Liver (tissue), 9 donors: ENCODE data around the gene DCD. TPM values are rescaled to one million over a fixed set of nuclear protein-coding genes. Genes with fewer than 3 reads are reported as not detected.

Experiments
- DNase-seq: peaks from one replicate; pipeline ENCODE4 v3.0.0-alpha.2; 2017; ENCODE audit warnings: low spot score
- H3K27ac ChIP-seq, 2 donors: one replicate each; pipeline ENCODE4 v1.7.0; 2013; ENCODE audit warnings: inconsistent platforms in 2 of 2, low read length in 2 of 2, control low read depth in 1 of 2, low read depth in 1 of 2, mild to moderate bottlenecking in 1 of 2
- H3K27me3 ChIP-seq, 4 donors: one replicate each; pipeline versions ENCODE4 v1.6.1 to v1.7.0; 2013; ENCODE audit warnings: low read length in 3 of 4, inconsistent platforms in 1 of 4, mild to moderate bottlenecking in 1 of 4, moderate library complexity in 1 of 4; ENCODE audit not compliant: control insufficient read depth in 4 of 4, insufficient read depth in 4 of 4
- H3K36me3 ChIP-seq, 4 donors: one replicate each; pipeline versions ENCODE4 v1.6.1 to v1.7.0; 2013; ENCODE audit warnings: low read length in 3 of 4, mild to moderate bottlenecking in 3 of 4, low read depth in 1 of 4, moderate library complexity in 1 of 4; ENCODE audit not compliant: control insufficient read depth in 4 of 4, insufficient read depth in 3 of 4
- H3K4me1 ChIP-seq, 4 donors: one replicate each; pipeline versions ENCODE4 v1.6.1 to v1.7.0; 2013; ENCODE audit warnings: low read length in 3 of 4, mild to moderate bottlenecking in 3 of 4, moderate library complexity in 1 of 4; ENCODE audit not compliant: control insufficient read depth in 4 of 4, insufficient read depth in 4 of 4
- H3K4me3 ChIP-seq, 3 donors: one replicate each; pipeline versions ENCODE4 v1.6.1 to v1.7.0; 2013; ENCODE audit warnings: low read length in 3 of 3, control low read depth in 1 of 3, low read depth in 1 of 3, mild to moderate bottlenecking in 1 of 3
- H3K9ac ChIP-seq, 2 donors: one replicate each; pipeline ENCODE4 v1.7.0; 2013; ENCODE audit warnings: low read length in 2 of 2, mild to moderate bottlenecking in 2 of 2, moderate library complexity in 2 of 2, control low read depth in 1 of 2, low read depth in 1 of 2
- H3K9me3 ChIP-seq, 4 donors: one replicate each; pipeline versions ENCODE4 v1.6.1 to v1.7.0; 2013; ENCODE audit warnings: low read length in 3 of 4; ENCODE audit not compliant: control insufficient read depth in 4 of 4
- ATF3 ChIP-seq: IDR thresholded peaks from 2 replicates; pipeline ENCODE4 v1.6.1; 2016; ENCODE audit warnings: antibody characterized with exemption
- CTCF ChIP-seq: fragments of 150-350 bp; IDR thresholded peaks from 2 replicates; pipeline ENCODE4 v1.5.1; 2017; ENCODE audit warnings: improper control_type of control experiment, low read depth, low read length; ENCODE audit not compliant: missing input control
- EGR1 ChIP-seq, 2 donors: IDR thresholded peaks; 2 replicates each; pipeline ENCODE4 v1.6.1; 2016 to 2018; ENCODE audit warnings: antibody characterized with exemption in 2 of 2, low read depth in 2 of 2
- FOXA1 ChIP-seq: IDR thresholded peaks from 2 replicates; pipeline ENCODE4 v1.6.1; 2016; ENCODE audit warnings: antibody characterized with exemption
- GABPA ChIP-seq, 2 donors: IDR thresholded peaks in 1 of 2; conservative IDR thresholded peaks in 1 of 2; 2 replicates each; pipeline ENCODE4 v1.6.1; 2016; ENCODE audit warnings: antibody characterized with exemption in 2 of 2, mild to moderate bottlenecking in 1 of 2, moderate library complexity in 1 of 2
- HNF4A ChIP-seq, 2 donors: conservative IDR thresholded peaks; 2 replicates each; pipeline ENCODE4 v1.6.1; 2016; ENCODE audit warnings: antibody characterized with exemption in 2 of 2, mild to moderate bottlenecking in 2 of 2
- JUND ChIP-seq, 2 donors: IDR thresholded peaks; 2 replicates each; pipeline ENCODE4 v1.6.1; 2016; ENCODE audit warnings: antibody characterized with exemption in 2 of 2
- MAX ChIP-seq: IDR thresholded peaks from 2 replicates; pipeline ENCODE4 v1.6.1; 2016; ENCODE audit warnings: antibody characterized with exemption
- NR2F2 ChIP-seq: IDR thresholded peaks from 2 replicates; pipeline ENCODE4 v1.6.1; 2016; ENCODE audit warnings: antibody characterized with exemption
- RAD21 ChIP-seq, 2 donors: IDR thresholded peaks; 2 replicates each; pipeline ENCODE4 v1.6.1; 2016; ENCODE audit warnings: antibody characterized with exemption in 2 of 2, mild to moderate bottlenecking in 2 of 2
- REST ChIP-seq: IDR thresholded peaks from 2 replicates; pipeline ENCODE4 v1.6.1; 2016; ENCODE audit warnings: antibody characterized with exemption, mild to moderate bottlenecking
- TAF1 ChIP-seq: conservative IDR thresholded peaks from 2 replicates; pipeline ENCODE4 v1.6.1; 2016; ENCODE audit warnings: antibody characterized with exemption, mild to moderate bottlenecking
- ZBTB33 ChIP-seq: IDR thresholded peaks from 2 replicates; pipeline ENCODE4 v1.6.1; 2016; ENCODE audit warnings: antibody characterized with exemption
- WGBS: extraction: QIAGEN DNeasy Blood & Tissue Kit; methylation state at CpG from one replicate; pipeline ENCODE4 v1.1.7; 2013; 5-methylcytosine and 5-hydroxymethylcytosine counted together
- polyA plus RNA-seq, 2 donors: library from polyadenylated mRNA; stranded (reverse) in 1 of 2; unstranded in 1 of 2; fragments of 200-250 nt in 1 of 2; fragments of >200 nt in 1 of 2; fragmentation: Nextera tagmentation in 1 of 2; extraction: Ambion mirVana in 1 of 2; gene quantifications; one replicate each; pipeline versions ENCODE4 v1.2.1 to v1.2.3, GENCODE V29; 2013 to 2015
- total RNA-seq, 2 donors: library from RNA; depleted of rRNA; stranded (reverse); fragments of >200 nt; gene quantifications; one replicate each; pipeline ENCODE4 v1.2.3, GENCODE V29; 2014
- donor health status: healthy.
- donor health status: healthy.
- donor health status: healthy.
- donor health status: healthy.
- donor health status: healthy.

The DCD gene
- total and polyA plus RNA-seq, 4 donors, result not detected

GRCh38 chr12:54667945-54668344 lies 19.8 kb upstream of the DCD start:
- H3K9me3 ChIP-seq, result no peaks in the 10 kb centered on the region
- TF ChIP-seq HNF4A (conservative IDR thresholded peaks at IDR 0.05) (no peak), RAD21 (IDR thresholded peaks at IDR 0.05) (no peak)
- H3K27ac ChIP-seq, result no peak overlapping the region
- no peak for DNase-seq
- no peak overlapping the region for H3K9ac ChIP-seq
- no peak overlapping the region for H3K4me3 ChIP-seq
- no peaks in the 10 kb centered on the region for H3K4me1 ChIP-seq
- WGBS, result 89% methylated on average over 5 of the region's 5 CpGs
- H3K27me3 ChIP-seq, result no peaks in the 10 kb centered on the region
- no peaks in the 10 kb centered on the region for H3K36me3 ChIP-seq

- WGBS, result 82% methylated on average over 3 of the region's 3 CpGs
- H3K36me3 ChIP-seq, result no peaks in the 10 kb centered on the region
These were observed 17.8 kb upstream of the DCD start for GRCh38 chr12:54666008-54666407.

More at GRCh38 chr12:54666008-54666407, 17.8 kb upstream of the DCD start:
- Histone ChIP-seq H3K27ac (no peak overlapping the region), H3K9ac (no peak overlapping the region), H3K4me1 (peaks cover 0 to 4% (median 0%) of the 10 kb centered on the region in 4 donors), H3K27me3 (no peaks in the 10 kb centered on the region), H3K9me3 (no peaks in the 10 kb centered on the region), H3K4me3 (no peak overlapping the region)
- no peak for DNase-seq
- TF ChIP-seq NR2F2 (no peak), ATF3 (no peak), JUND (IDR thresholded peaks at IDR 0.05) (no peak), MAX (no peak), ZBTB33 (no peak), REST (no peak), GABPA (IDR thresholded peaks at IDR 0.05 in 1 of 2, conservative IDR thresholded peaks at IDR 0.05 in 1 of 2) (no peak), EGR1 (IDR thresholded peaks at IDR 0.05; ENCODE audit: low read depth in 2 of 2) (no peak), CTCF (no peak), TAF1 (no peak), FOXA1 (no peak)
